CD14-positive monocyte (primary cell): ENCODE data around the gene SSU72. TPM values are rescaled to one million over a fixed set of nuclear protein-coding genes. Genes with fewer than 3 reads are reported as not detected.
A peak's percentile ranks its signal among the peaks of the same experiment; 100 is the strongest.

Experiments used
- DNase-seq, 3 donors: peaks; one replicate each; pipeline ENCODE4 v3.0.0-alpha.2; 2011 to 2022
- H2AFZ ChIP-seq: 2 replicates; pipeline ENCODE4 v1.6.0; 2012; ENCODE audit warnings: mild to moderate bottlenecking, low read depth, low read length, inconsistent platforms; ENCODE audit not compliant: insufficient read depth, poor library complexity, severe bottlenecking
- H3K27ac ChIP-seq, 2 donors: 1 replicate in 1 of 2; 2 replicates in 1 of 2; pipeline ENCODE4 v1.5.1; 2012 to 2013; ENCODE audit warnings: low read length in 2 of 2, control low read depth in 1 of 2, inconsistent platforms in 1 of 2, low read depth in 1 of 2, mild to moderate bottlenecking in 1 of 2
- H3K27me3 ChIP-seq, 2 donors: one replicate each; pipeline versions ENCODE4 v1.6.0 to v1.6.1; 2011 to 2013; ENCODE audit warnings: low read length in 2 of 2; ENCODE audit not compliant: control insufficient read depth in 2 of 2, insufficient read depth in 2 of 2
- H3K36me3 ChIP-seq, 2 donors: replicated peaks in 1 of 2; 1 replicate in 1 of 2; 2 replicates in 1 of 2; pipeline versions ENCODE4 v1.5.1 to v1.6.1; 2012 to 2013; ENCODE audit warnings: low read length in 2 of 2, control low read depth in 1 of 2, inconsistent platforms in 1 of 2, mild to moderate bottlenecking in 1 of 2; ENCODE audit not compliant: insufficient read depth in 2 of 2, control insufficient read depth in 1 of 2
- H3K4me1 ChIP-seq, 2 donors: 1 replicate in 1 of 2; 2 replicates in 1 of 2; pipeline versions ENCODE4 v1.5.1 to v1.6.1; 2012 to 2013; ENCODE audit warnings: low read length in 2 of 2, control low read depth in 1 of 2, inconsistent platforms in 1 of 2, mild to moderate bottlenecking in 1 of 2, moderate library complexity in 1 of 2; ENCODE audit not compliant: insufficient read depth in 2 of 2, control insufficient read depth in 1 of 2
- H3K4me2 ChIP-seq: replicated peaks from 2 replicates; pipeline ENCODE3; 2012; ENCODE audit warnings: low read length, moderate library complexity, mild to moderate bottlenecking; ENCODE audit not compliant: poor library complexity, severe bottlenecking; ENCODE audit errors: extremely low read depth
- H3K4me3 ChIP-seq, 3 experiments: fragments of 200-600 bp in 1 of 3; sonication (generic) in 1 of 3; replicated peaks in 1 of 3; 1 replicate in 2 of 3; 2 replicates in 1 of 3; pipeline ENCODE4 v1.5.1; 2011 to 2013; ENCODE audit warnings: low read length in 3 of 3, mild to moderate bottlenecking in 3 of 3, control low read depth in 2 of 3, low read depth in 2 of 3, inconsistent platforms in 1 of 3, moderate library complexity in 1 of 3
- H3K79me2 ChIP-seq: 2 replicates; pipeline ENCODE4 v1.6.0; 2012; ENCODE audit warnings: mild to moderate bottlenecking, control low read depth, inconsistent platforms, low read length, moderate library complexity; ENCODE audit not compliant: insufficient read depth
- H3K9ac ChIP-seq: 2 replicates; pipeline ENCODE4 v1.6.0; 2017; ENCODE audit warnings: low read length, mild to moderate bottlenecking; ENCODE audit not compliant: insufficient read depth, poor library complexity, severe bottlenecking
- H3K9me3 ChIP-seq, 2 donors: replicated peaks in 1 of 2; 1 replicate in 1 of 2; 2 replicates in 1 of 2; pipeline versions ENCODE4 v1.5.1 to v1.6.1; 2012 to 2013; ENCODE audit warnings: low read length in 2 of 2, control low read depth in 1 of 2; ENCODE audit not compliant: control insufficient read depth in 1 of 2, insufficient read depth in 1 of 2
- H4K20me1 ChIP-seq: 2 replicates; pipeline ENCODE4 v1.6.0; 2012; ENCODE audit warnings: mild to moderate bottlenecking, low read length, control low read depth, moderate library complexity; ENCODE audit not compliant: insufficient read depth
- H3K27ac Mint-ChIP-seq, 7 donors: one replicate each; pipeline ENCODE4 v1.8.0; 2020; ENCODE audit warnings: mild to moderate bottlenecking in 7 of 7, mixed read lengths in 7 of 7, moderate library complexity in 6 of 7, inconsistent platforms in 2 of 7
- H3K27me3 Mint-ChIP-seq, 3 donors: one replicate each; pipeline ENCODE4 v1.8.0; 2021 to 2022; ENCODE audit warnings: low read depth in 3 of 3, mild to moderate bottlenecking in 3 of 3, mixed read lengths in 3 of 3, moderate library complexity in 3 of 3, inconsistent platforms in 1 of 3
- H3K36me3 Mint-ChIP-seq, 2 donors: one replicate each; pipeline ENCODE4 v1.8.0; 2020; ENCODE audit warnings: mixed read lengths in 2 of 2, inconsistent platforms in 1 of 2, mild to moderate bottlenecking in 1 of 2
- H3K4me1 Mint-ChIP-seq: one replicate; pipeline ENCODE4 v1.8.0; 2020; ENCODE audit warnings: mild to moderate bottlenecking, mixed read lengths
- H3K4me3 Mint-ChIP-seq, 2 donors: one replicate each; pipeline ENCODE4 v1.8.0; 2020; ENCODE audit warnings: mild to moderate bottlenecking in 2 of 2, mixed read lengths in 2 of 2, moderate library complexity in 1 of 2
- H3K9me3 Mint-ChIP-seq, 7 donors: one replicate each; pipeline ENCODE4 v1.8.0; 2020 to 2022; ENCODE audit warnings: mixed read lengths in 7 of 7, mild to moderate bottlenecking in 6 of 7, moderate library complexity in 6 of 7, inconsistent platforms in 2 of 7
- CTCF ChIP-seq: fragments of 200-600 bp; IDR thresholded peaks from one replicate; pipeline ENCODE4 v1.8.0; 2022; ENCODE audit warnings: antibody characterized with exemption, mild to moderate bottlenecking
- WGBS: methylation state at CpG from one replicate; pipeline ENCODE4 v1.1.5; 2013; ENCODE audit warnings: missing lambda C conversion rate; ENCODE audit not compliant: insufficient coverage; 5-methylcytosine and 5-hydroxymethylcytosine counted together
- intact Hi-C, 2 donors: fragments of 100-400 bp; cut with micrococcal nuclease; formaldehyde crosslinking; loops; one replicate each; pipeline versions ENCODE4 v1.15.0 to v1.15.1; 2023
- polyA plus RNA-seq, 3 donors: library from polyadenylated mRNA; depleted of rRNA in 1 of 3; unstranded in 2 of 3; stranded (reverse) in 1 of 3; fragments of 300-500 nt in 2 of 3; fragments of >200 nt in 1 of 3; fragmentation: Illumina TruSeq in 2 of 3; gene quantifications; 1 replicate in 2 of 3; 2 replicates in 1 of 3; pipeline ENCODE4 v1.2.3, GENCODE V29; 2012 to 2021

Gene SSU72
- polyA plus RNA-seq, 3 donors, result 88.1 to 168 (median 138) TPM

- no peak overlapping the region for H3K4me3 ChIP-seq
Observed at GRCh38 chr1:1547011-1547410, 27.7 kb downstream of the SSU72 start.

GRCh38 chr1:1545946-1546737 is 28.5 kb downstream of the SSU72 start:
- Histone ChIP-seq H3K4me1 (peaks cover 0 to under 1% of the 10 kb centered on the region in 2 donors), H2AFZ (no peak overlapping the region), H3K4me3 (no peak overlapping the region), H3K9ac (no peak overlapping the region), H4K20me1 (peaks cover 32% of the 10 kb centered on the region), H3K79me2 (no peaks in the 10 kb centered on the region), H3K36me3 (peaks cover 42 to 52% of the 10 kb centered on the region in 2 donors), H3K27me3 (peaks cover 0 to 5% of the 10 kb centered on the region in 2 donors), H3K9me3 (no peaks in the 10 kb centered on the region), H3K4me2 (no peak overlapping the region), H3K27ac (no peak overlapping the region)
- no peaks in the 10 kb centered on the region for H3K4me1 Mint-ChIP-seq
- H3K27me3 Mint-ChIP-seq, result peaks cover 3 to 4% (median 4%) of the 10 kb centered on the region in 3 donors
- H3K27ac Mint-ChIP-seq, result no peak overlapping the region
- DNase-seq, result no peak
- peaks cover 34 to 49% of the 10 kb centered on the region in 2 donors for H3K36me3 Mint-ChIP-seq
- H3K9me3 Mint-ChIP-seq, result peaks cover 0 to 5% (median 0%) of the 10 kb centered on the region in 7 donors
- WGBS, result 93% methylated on average over 23 of the region's 23 CpGs
- intact Hi-C loops, result no loop called here
- H3K4me3 Mint-ChIP-seq, result no peak overlapping the region
- no peak for TF ChIP-seq CTCF

More at GRCh38 chr1:1547011-1547410, 27.7 kb downstream of the SSU72 start:
- peak overlapping the region in 1 of 7 donors; percentile 57 for H3K27ac Mint-ChIP-seq
- H3K9me3 ChIP-seq, result no peaks in the 10 kb centered on the region
- WGBS, result 100% methylated on average over 3 of the region's 9 CpGs
- H3K27me3 ChIP-seq, result no peaks in the 10 kb centered on the region
- no peak for DNase-seq
- no peak overlapping the region for H3K4me2 ChIP-seq
- H3K36me3 ChIP-seq, result peaks cover 35 to 43% of the 10 kb centered on the region in 2 donors
- no peak overlapping the region for H3K4me3 Mint-ChIP-seq
- no peaks in the 10 kb centered on the region for H3K4me1 ChIP-seq
- H4K20me1 ChIP-seq, result peaks cover 37% of the 10 kb centered on the region
- H3K36me3 Mint-ChIP-seq, result peaks cover 25 to 43% of the 10 kb centered on the region in 2 donors
- no peak overlapping the region for H2AFZ ChIP-seq
- no peak overlapping the region for H3K9ac ChIP-seq
- no peaks in the 10 kb centered on the region for H3K4me1 Mint-ChIP-seq
- peaks cover 0 to 3% (median 0%) of the 10 kb centered on the region in 7 donors for H3K9me3 Mint-ChIP-seq
- intact Hi-C loops, result no loop called here
- H3K27me3 Mint-ChIP-seq, result peaks cover 0 to 3% (median 0%) of the 10 kb centered on the region in 3 donors
- peaks cover 2% of the 10 kb centered on the region for H3K79me2 ChIP-seq
- no peak for TF ChIP-seq CTCF
- H3K27ac ChIP-seq, result no peak overlapping the region
